Measurements from ENCODE around the gene WDR27.

WDR27 gene

DNA sequence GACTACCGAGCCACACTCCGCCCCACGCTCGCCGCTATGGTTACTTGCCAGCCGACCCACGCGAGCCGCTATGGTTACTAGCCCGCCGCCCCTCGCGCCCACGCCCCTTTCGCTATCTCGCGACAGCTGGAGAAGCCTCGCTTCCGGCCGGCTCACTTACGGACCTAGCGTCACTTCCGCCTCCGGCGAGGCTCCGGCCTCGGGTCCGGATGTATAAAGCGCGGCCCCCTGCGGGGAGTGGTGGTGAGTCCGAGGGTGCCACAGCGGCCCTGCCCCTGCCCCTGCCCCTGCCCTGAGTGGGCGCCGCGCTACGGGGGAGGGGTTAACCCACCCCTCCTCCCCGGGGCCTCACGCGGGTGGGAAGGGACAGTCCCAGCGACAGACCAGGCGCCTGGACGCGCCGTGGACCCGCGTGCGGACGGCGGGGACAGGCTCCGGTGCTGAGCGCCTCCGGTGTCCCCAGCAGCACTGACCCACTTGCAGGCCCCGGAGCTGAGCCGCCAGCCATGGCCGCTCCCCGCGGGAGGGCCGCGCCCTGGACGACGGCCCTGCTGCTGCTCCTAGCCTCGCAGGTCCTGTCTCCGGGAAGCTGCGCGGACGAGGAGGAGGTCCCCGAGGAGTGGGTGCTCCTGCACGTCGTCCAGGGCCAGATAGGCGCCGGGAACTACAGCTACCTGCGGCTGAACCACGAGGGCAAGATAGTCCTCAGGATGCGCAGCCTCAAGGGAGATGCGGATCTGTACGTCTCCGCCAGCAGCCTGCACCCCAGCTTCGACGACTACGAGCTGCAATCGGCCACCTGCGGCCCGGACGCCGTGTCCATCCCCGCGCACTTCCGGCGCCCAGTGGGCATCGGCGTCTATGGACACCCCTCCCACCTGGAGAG, at the start of gene WDR27, which contains the start of gene C6orf120:
Gene WDR27, minus strand, starts transcription at position 76 of the 886 bp plus-strand sequence. CDS start 13,024 bp downstream, outside the sequence.
Gene C6orf120, plus strand, starts transcription at position 173 of the 886 bp plus-strand sequence. Its CDS starts 334 bp downstream, at position 507.
- FAIRE-seq = no peak

DNA sequence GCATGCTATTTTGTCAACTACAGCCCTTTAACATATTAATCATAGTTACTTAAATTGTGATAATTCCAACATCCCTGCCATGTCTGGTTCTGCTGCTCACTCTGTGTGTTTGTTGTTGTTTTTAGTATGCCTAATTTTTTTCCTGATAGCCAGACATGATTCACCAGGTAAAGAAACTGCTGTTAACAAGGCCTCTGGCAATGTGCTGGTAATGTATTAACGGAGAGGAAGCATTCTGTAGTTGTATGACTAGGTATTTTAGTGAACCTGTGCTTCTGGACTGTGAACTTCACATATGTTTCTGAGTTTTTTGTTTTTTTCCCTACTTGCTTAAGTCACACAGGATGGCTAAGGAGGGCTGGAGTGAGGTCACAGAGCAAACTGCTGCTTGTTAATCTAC, 44.7 kb upstream of the WDR27 start:
- no peak for FAIRE-seq

DNA sequence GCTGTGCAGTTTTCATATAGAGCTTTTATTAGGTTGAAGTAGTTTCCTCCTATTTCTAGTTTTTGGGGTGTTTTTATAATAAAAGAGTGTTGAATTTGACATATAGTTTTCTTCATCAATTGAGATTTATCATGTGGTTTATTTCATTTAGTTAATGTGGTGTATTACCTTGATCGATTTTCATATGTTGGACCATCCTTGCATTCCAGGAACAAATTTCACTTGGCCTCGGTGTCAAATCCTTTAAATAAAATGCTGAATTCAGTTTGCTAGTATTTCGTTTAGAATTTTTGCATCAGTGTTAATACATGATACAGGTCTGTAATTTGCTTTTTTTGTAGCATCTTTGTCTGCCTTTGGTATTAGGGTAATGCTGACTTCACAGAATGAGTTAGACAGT, 43.6 kb upstream of the WDR27 start:
- FAIRE-seq = no peak

DNA sequence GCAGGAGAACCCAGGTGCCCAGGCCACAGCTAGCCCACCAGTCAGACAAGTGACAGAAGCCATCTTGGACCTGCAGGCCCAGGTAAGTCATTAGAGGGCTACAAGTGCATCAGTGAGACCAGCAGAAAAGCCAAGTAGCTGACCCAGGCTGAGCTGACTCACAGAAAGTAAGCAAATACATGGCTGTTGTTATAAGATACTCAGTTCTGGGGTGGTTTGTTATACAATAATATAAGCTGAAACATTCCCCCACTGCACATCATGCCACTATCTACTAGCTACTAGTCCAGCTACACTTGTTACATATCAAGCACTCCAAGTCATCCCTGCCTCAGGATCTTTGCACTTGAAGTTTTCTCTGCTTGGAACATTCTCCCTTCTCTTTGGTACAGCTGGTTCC, 39.5 kb upstream of the WDR27 start:
- FAIRE-seq = no peak

DNA sequence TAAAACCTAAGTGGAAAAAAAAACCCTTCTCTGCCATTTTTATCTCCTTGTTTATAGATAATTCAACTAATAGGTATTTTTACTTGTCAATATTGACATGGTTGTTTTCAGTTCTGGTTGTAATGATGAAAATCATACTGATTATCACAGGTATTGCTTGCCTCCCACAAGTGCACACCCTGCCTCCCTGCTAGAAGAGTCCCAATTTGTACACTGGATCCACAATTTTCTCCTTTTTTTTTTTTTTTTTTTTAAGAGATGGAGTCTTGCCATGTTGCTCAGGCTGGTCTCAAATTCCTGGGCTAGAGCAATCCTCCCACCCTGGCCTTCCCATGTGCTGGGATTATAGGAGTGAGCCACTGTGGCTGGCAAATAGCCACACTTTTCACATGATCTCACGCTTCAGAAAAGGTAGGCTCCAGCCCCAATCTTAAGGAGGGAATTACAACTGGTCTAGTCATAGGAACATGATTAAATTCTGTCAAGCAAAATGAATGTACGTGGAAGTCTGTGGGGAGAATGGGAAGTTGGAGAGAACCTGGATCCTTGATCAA, 37.2 kb upstream of the WDR27 start:
- FAIRE-seq = no peak

DNA sequence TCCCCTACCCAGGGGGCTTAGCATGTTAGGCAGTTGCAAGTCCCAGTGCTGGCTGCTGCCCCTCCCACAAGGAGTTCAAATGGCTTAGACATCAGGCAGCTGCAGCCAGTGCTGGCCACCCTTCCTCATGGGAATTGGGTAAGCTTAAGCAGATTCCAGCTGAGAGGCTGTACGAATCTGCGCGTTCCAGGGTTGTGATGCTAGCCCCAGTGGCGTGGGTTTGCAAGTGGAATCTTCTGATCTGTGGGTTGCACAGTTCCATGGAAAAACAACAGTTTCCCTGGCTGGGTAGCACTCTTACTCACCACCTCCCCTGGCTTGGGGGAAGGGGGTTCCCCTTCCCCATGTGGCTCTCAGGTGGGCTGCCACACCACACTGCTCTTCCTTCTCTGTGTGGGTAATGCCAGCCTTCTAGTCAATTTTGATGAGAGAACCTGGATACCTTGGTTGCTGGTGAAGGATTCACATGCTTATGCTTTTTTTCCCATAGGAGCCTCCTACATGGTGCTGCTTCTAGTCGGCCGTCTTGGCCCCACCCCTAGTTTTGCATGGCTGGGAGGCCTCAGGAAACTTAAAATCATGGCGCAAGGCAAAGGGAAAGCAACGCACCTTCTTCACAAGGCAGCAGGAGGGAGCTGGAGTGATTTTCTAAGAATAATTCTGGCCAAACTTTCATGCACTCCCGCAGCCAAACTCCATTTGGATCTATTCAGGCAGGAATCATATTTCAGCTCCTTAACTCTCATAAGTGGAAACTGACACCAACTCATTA, 36.6 kb upstream of the WDR27 start:
- no peak for FAIRE-seq

DNA sequence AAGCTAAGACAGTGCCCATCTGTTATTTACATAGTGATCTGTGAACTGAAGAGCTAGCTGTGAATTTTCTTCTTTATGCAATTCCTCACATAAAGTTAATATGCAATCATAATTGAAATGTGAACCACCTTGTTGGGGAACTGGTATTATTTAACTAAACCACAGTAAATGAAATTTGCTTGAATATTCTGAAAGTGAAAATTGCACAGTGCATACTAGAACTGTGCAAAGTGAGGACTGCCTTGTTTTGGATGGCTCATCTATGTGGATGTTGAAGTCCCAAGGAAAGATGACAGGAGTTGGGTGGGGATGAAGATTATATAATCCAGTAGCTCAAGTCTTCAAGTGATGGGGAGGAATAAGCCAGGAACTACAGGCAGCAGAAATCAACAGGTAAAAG, 28.1 kb upstream of the WDR27 start:
- FAIRE-seq = no peak

DNA sequence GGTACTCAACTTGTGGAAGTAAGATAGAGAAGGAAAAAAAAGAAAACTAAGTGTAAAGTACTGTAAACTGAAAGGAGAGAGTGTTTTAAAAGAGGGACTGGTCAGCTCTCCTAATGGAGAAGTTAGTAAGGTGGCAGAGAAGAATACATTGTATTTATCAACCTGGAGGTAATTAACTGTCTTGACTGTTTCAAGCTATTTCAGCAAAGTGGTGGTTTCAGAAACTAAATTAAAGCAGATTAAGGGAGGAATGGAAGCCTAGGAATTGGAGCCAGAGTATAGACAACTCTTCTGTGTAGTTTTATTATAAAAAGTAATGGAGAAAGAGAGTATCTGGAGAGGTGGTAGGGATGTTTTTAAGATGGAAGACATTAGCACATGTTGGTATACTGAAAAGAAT, 25.1 kb upstream of the WDR27 start:
- no peak for FAIRE-seq

DNA sequence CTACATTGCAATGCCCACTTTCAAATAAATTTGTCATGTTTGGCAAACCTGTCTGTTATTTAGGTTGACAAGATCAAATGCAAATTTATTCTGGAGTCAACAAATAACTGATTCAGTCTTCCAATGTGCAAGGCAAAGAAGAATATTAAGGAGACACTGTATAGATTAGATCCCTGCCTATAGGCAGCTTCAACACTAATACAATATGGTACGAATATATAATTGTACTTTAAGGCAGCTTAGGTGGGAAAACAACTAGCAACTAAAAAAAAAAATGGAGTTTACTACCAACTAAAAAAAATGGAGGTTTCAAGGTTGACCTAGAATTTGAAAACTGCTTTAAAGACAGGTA, 24.2 kb upstream of the WDR27 start:
- FAIRE-seq = no peak

DNA sequence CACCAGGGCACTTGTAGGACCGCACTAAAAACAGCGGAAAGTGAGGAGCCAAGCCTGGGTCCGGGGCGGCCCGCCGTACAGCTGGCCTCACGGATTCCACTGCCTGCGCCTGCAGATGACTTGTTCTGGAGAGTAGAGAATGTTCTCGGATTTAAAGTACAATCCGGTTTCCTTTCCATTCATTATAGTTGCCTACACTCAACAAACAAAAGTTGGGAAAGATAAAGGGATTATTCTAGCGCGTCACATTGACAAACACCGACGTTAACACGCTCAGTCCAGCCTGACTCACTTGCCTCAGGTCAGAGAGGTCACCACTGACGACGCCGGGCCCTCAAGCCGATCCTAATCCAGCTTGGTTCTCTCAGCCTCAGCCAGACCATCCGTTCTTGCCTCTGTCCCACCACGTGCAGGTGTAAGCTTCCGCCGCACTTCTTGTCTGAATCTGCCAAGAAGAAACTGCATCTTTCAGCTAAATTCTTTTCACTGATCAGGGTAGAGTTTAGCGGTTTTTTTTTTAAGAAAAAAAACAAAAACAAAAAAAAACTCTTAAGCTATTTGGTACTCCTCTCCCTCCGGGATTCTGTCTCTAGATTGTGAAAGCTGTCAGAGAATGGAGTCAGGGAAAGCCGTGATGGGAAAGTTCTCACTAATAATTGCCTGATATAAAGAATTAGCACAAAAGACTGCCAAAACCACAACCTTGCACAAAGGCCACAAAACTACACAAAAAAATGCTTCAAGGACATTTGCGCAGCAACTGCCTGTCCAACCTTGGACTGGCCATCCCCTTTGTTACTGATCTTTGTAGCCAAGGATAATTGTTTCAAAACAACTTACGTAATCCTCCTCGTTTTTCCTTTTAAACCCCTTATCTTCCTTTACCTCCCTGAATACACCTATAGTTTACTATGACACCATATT, 23.6 kb upstream of the WDR27 start:
- FAIRE-seq = no peak

DNA sequence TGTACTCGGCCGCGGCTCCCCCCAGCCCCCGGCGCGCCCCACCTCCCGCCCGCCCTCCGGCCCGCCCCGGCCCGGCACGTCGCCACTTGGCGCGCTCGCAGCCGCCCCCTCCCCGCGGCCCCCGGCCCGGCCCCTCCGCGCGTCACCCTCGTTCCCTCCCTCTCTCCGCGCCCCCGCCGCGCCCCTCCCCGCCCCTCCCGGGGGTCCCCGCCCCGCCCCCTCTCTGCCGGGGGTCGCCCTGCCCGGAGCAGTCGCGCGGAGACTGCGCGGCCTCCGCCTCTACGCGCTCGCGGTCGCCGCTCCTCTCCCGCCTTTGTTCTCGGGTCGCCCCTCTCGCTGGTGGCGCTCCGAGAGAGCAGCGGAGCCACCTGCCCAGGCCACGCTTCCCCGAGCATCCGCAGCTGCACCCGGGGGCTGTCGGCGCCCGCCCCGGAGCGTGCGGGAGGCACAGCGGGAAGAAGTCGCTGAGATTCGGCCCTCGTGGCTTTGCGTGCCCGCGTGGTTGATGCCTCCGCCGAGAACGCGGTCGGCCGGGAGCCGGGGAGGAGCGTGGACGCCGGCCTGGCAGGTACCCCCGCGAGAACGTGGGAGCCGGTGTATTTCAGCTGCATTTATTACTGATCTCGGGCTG, 22.8 kb upstream of the WDR27 start, which contains the start of gene PHF10:
Gene PHF10, minus strand, starts transcription at position 7 of the 631 bp plus-strand sequence. CDS start 569 bp downstream, outside the sequence.
- no peak for FAIRE-seq

DNA sequence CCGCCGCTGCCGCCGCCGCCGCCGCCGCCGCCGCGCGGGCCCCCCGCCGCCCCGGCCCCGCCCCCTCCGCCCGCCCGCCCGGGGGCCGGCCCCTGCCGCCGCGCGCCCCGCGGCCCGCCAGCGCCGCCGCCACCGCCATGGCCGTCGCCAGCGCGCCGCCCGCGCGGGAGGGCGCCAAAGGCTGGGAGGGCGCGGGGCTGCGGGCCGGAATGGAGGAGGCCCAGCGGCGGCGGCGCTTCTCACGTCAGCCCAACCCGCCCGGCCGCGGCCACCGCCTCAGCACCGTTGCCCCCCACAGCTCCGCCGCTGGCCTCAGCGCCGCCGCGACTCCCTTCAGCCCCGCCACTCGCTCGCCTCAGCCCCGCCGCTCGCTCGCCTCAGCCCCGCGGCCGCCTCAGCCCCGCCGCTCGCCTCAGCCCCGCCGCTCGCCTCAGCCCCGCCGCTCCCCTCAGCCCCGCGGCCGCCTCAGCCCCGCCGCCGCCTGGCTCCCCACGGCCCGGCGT, 22.2 kb upstream of the WDR27 start:
- no peak for FAIRE-seq

DNA sequence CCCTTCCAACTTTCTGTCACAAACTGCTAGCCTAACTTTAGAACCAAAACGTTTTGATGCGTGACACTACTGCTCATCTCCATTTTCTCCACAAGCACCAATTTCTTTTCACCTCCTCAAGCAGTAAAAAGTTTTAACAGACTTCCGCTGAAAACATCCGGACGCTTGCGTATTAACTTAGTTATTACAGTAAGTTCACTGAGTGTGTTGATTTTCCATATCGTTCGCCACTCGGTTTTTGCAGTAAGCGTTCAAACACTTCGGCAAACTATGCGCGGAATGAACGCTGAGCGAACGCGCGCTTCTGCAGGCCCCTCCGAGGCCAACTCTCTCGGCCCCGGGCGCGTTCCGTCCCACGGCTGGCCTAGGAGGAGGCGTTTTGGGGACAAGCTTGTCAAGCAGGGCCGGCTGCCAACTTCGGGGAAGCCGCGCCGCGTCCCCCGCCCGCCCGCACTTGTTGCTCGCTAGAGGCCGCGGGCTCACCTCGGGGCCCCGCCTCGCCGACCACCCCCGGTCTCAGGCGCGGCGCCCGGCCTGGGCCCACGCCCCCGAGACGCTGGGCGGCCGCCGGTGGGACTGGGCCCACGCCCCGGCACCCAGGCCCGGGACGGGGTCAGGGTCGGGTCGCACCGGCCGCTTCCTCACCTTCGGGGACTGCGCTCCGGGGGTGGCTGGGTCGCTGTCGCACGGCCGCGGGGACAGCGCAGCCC, 21.5 kb upstream of the WDR27 start:
- no peak for FAIRE-seq

DNA sequence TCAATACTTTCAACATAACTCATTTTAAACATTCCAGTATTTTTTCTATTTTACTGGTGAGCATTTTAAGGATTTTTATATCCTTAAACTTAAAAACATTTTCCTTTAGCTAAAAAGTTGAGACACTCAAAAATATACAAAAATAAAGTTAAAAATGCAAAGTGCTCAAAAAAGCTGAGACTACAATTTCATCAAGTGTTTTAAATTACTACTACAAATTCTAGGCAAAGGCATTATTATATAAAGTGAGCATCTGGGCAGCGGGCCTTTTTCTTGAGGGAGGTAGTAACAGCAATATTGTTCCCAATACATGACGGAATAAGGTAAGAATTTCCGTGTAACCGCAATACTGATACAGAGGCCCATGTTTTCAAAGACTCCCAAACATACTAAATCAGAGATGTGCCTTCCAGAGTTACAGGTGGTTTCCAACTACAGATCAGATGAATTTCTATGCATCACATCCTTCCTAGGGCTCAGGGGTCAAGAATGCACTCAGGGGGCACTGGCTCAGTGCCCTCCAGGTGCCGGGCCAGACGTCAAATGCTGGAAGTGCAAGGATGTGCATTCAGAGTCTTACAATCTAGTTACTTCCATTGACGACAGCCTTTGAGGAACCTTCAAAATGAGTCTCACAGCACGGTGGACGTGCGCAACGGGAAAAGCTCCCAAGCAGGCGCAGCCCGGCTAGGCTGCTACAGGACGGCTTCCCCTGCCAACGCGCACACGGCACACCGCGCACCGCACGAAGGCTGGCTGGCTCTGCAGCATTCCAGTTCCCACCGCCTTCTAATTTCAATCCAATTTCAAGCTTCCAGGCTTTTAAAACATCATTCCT, 20.8 kb upstream of the WDR27 start:
- no peak for FAIRE-seq

DNA sequence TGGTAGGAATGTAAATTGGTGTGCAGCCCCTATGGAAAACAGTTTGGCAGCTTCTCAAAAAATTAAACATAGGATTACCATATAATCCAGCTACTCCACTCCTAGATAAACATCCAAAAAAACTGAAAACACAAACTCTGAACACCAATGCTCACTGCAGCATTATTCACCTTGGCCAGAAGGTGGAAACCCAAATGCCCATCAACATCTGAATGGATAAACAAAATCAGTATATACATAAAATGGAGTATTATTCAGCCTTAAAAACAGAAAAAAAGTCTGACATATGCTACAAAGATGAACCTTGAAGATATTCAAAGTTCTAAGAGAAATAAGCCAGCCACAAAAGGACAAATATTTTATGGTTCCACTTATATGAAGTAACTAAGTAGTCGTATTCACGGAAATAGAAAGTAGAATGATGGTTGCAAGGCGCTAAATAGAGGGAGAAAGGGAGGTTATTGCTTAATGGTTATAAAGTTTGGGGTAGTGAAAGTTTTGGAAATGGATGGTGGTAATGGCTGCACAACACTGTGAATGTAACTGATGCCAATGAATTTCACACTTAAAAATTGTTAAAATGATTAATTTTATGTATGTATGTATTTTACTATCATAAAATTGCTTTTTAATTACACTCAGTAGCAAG, 18.5 kb upstream of the WDR27 start:
- no peak for FAIRE-seq

DNA sequence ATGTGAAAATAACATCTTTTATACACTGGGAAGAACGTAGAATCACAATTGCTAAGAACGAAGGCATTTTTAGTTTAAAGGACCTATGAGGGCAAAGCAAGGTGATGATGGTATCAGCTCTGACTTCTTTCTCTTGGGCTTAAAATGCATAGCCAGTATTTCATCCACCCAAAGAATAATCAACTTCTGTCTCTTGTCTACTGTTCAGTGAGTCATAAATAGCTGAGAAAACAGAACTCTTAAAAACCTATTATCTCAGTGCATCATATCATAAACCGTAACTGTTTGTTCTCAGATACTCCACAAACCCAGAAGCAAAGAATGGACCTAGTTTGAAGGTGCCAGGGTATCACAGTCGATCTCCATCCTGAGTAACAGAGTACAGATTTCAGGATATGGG, 17.3 kb upstream of the WDR27 start:
- FAIRE-seq = no peak

DNA sequence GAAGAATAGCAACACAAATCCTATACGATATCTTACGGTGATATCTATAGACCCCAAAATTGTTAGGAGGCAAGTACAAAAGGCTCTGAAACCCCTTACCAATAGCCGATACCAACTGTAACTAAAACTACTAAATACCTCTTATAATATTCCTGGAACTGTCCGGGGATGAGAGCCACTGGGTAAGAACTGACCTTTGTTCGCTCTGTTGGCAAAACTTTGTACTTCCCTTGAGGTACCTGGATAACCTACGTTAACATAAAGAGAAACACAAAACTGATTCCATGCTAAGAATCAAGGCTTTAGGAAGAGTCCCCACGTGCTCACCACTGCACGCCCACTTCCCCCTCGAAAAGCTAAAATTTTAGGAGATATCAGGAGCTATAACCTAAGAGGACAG, 12.8 kb upstream of the WDR27 start:
- no peak for FAIRE-seq

DNA sequence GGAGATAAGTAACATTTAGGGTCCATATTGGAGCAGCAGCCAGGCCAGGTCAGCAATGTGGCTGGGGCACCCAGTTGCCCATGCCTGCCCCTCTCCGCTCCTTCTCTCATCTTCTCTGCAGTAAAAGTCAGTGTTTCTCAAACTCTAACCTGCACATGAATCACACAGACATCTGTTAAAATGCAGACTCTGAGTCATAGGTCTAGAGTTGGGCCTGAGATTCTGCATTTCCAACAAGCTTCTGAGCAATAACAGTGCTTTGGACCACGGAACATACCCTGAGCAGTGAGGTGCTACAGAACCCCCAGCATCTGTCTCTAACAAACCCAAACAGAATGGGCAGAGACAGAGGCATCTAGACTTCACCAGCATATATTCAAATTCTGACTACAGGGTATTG, 12.3 kb upstream of the WDR27 start:
- FAIRE-seq = no peak

DNA sequence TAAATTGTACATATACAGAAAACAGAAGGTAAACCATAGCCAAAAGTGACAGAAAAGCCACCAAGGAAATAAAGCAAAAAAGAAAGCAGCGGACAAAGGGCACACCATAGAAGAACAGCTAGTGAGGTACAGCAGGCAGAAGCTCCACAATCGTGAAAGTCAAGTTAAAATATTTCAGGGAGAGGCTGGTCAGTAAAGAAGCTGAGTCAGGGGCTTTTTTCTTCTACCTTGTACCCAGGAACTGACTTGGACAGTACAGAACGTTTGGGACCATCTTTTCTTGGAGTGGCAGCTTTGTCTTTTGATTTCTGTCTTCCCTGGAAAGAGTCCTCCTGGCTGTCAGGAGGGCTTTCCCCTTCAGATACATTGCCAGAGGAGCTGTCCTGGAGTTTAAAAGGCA, 8.2 kb upstream of the WDR27 start:
- no peak for FAIRE-seq

DNA sequence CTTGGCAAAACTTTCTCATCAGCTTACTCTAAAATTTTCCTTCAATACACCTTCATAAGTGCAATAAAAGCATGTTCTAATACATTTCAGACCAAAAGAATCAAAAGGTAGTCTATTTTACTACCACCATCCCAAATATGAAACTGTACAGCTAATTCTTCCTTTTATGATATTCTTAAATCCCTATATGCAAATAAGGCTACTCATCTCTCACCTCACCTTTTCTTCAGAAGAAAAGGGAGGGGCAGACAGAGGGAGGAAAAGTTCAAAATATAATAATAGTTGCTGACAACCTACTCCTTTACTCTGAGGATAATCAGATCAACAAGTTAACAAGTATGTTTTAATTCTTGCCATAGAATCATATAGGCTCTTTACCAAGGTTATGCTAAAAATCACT, 7.5 kb upstream of the WDR27 start:
- FAIRE-seq = no peak

Measured in colon (tissue), 2 donors.